AG09319 (cell line): Measurements from ENCODE around the gene PSMD13.

Experiments used
- DNase-seq: peaks from one replicate; pipeline ENCODE4 v3.0.0-alpha.2; 2010; ENCODE audit warnings: low read depth; ENCODE audit errors: extremely low read depth
- CTCF ChIP-seq: IDR thresholded peaks from 2 replicates; pipeline ENCODE4 v1.5.1; 2011; ENCODE audit warnings: low read depth, mild to moderate bottlenecking, inconsistent platforms, low read length, moderate library complexity

PSMD13 gene

DNA sequence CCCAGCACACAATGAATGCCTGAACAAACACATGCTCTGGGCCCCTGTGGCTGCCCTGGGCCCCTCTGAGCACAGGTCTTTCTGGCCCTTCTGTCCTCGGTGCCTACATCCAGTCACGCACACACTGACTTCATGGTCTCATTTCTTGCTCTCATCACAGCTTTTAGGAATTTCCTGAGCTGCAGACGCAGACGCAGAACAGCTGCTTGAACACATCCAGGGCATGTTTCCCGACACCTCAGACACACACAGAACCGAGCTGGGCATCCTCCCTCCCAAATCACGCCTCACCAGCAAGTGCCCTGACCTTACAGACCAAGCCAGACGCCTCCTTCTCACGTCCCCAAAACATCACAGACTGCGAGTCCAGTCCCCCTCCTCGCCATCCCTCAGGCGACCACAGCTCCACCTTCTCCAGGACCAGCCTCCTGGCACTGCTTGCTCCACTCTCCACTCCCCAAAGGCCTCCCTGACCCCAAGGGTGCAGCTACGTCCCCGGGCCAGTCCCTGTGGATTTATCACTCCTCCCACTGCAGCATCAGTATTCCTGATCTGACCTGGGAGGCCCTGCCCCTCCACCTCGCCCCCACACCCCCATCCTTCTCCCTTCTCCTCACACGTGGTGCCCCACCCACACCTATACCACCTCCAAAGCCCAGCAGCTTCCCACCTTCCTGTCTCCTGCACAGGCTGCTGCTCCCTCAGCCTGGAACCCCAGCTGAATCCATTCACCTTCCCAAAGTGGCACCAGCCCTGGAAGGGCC is 13.6 kb upstream of the PSMD13 start:
- no peak for TF ChIP-seq CTCF
- DNase-seq, result no peak

DNA sequence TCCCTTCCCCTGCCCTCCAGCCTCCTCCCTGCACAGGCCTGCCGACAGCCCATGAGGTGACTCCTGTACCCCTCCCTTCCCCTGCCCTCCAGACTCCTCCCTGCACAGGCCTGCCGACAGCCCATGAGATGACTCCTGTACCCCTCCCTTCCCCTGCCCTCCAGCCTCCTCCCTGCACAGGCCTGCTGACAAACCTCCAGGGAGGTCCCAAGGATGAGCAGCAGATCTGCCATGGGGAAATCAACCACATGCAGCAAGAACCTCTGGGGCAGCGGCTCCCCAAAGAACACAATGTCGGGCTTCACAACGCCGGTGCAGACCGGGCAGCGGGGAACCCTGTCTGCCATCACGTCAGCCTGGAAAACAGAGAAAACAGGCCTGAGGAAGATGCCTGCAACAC is 12.9 kb upstream of the PSMD13 start:
- DNase-seq, result no peak
- TF ChIP-seq CTCF, result no peak

- DNase-seq, result no peak
- TF ChIP-seq CTCF, result no peak
These were observed 12.4 kb upstream of the PSMD13 start for GRCh38 chr11:224424-224823.

- DNase-seq, result no peak
- no peak for TF ChIP-seq CTCF
These were observed 10.9 kb upstream of the PSMD13 start for GRCh38 chr11:225734-226453.

DNA sequence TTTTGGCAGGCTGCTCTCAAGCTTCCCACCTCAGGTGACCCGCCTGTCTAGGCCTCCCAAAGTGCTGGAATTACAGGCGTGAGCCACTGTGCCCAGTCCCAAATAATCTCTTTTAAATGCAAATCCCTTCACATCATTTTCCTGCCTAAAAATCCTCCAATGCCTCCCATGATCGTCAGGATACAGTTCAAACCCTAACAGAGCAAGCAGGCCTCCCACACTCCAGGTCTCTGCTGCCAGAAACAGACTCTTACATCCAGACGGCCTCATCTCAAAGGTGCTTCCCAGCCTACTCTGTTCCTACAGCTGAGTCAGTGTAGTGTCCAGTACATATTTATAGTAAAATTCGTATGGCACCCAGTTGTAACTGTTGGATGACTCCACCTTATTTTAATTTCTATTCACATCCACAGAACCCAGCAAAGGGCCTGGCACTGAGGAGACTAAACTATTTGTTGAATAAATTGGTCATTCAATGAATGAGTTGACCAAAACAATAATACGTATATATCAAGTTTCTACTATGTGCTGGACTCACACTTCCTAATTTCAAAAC is 8.9 kb upstream of the PSMD13 start:
- TF ChIP-seq CTCF, result no peak
- DNase-seq, result no peak

DNA sequence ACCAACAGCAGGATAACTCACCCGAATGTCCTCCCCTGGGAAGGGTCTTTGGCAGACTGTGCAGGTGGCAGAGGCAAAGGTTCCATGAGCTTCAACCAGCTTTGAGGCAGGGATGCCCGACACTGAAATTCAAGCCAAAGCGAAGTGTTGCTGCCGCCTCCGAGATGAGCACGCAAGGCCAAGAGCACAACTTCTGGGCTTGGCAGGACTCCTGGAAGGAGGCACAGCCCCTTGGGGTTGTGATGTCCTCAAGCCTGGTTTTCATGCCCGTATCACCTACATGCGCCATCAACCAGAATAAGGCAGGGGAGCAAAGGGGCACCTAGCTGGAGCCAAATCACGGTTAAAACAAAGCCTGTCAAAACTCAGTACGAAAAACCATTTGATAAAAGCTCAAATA is 6.3 kb upstream of the PSMD13 start:
- DNase-seq, result no peak
- no peak for TF ChIP-seq CTCF
